A673 (cell line): ENCODE data around the gene PPARGC1A. TPM values are rescaled to one million over a fixed set of nuclear protein-coding genes. Genes with fewer than 3 reads are reported as not detected.

Source experiments
- BruUV-seq: library from RNA; stranded (reverse); fragments of 400-500 nt; replicated peaks from 2 replicates; lab custom pipeline; 2021; lab: Mats Ljungman, UMichigan
- CTCF ChIA-PET: fragments of 300-600 bp; sonication (Branson Sonifier 250); formaldehyde crosslinking; loops from one replicate; lab custom pipeline; 2022; ENCODE audit warnings: antibody characterized with exemption; lab: Charles Lee
- POLR2A ChIA-PET: fragments of 300-600 bp; sonication (Branson Sonifier 250); formaldehyde crosslinking; loops from one replicate; lab custom pipeline; 2022; ENCODE audit warnings: antibody characterized with exemption; ENCODE audit not compliant: low non-redundant PET; lab: Charles Lee
- DNase-seq: peaks from one replicate; pipeline ENCODE4 v3.0.0-alpha.2; 2015; ENCODE audit warnings: low spot score
- H3K27ac ChIP-seq: fragments of 200-600 bp; sonication (generic); 2 replicates; pipeline ENCODE4 v1.5.1; 2016; ENCODE audit warnings: mixed run types, low read depth, mild to moderate bottlenecking, mixed read lengths, antibody characterized with exemption, low read length; ENCODE audit not compliant: poor library complexity, severe bottlenecking
- H3K27me3 ChIP-seq: fragments of 200-600 bp; sonication (generic); replicated peaks from 2 replicates; pipeline ENCODE4 v1.6.1; 2017; ENCODE audit warnings: mixed run types, low read depth, mild to moderate bottlenecking, mixed read lengths, antibody characterized with exemption, low read length; ENCODE audit not compliant: insufficient read depth, poor library complexity
- H3K36me3 ChIP-seq: fragments of 200-600 bp; sonication (generic); 2 replicates; pipeline ENCODE4 v1.6.1; 2016; ENCODE audit warnings: mixed run types, mild to moderate bottlenecking, mixed read lengths, antibody characterized with exemption, low read length; ENCODE audit not compliant: insufficient read depth, poor library complexity, severe bottlenecking
- H3K4me1 ChIP-seq: fragments of 200-600 bp; sonication (generic); 2 replicates; pipeline ENCODE4 v1.6.1; 2017; ENCODE audit warnings: mixed run types, mild to moderate bottlenecking, mixed read lengths, antibody characterized with exemption, low read length; ENCODE audit not compliant: insufficient read depth, poor library complexity, severe bottlenecking
- H3K4me3 ChIP-seq: fragments of 200-600 bp; sonication (generic); 2 replicates; pipeline ENCODE4 v1.5.1; 2016; ENCODE audit warnings: low read depth, mixed run types, mild to moderate bottlenecking, mixed read lengths, low read length; ENCODE audit not compliant: poor library complexity, severe bottlenecking
- H3K9me3 ChIP-seq: fragments of 200-600 bp; sonication (generic); 2 replicates; pipeline ENCODE4 v1.6.1; 2016; ENCODE audit warnings: mixed run types, low read depth, mild to moderate bottlenecking, mixed read lengths, antibody characterized with exemption, low read length; ENCODE audit not compliant: poor library complexity, severe bottlenecking
- CTCF ChIP-seq: fragments of 300-800, 200-600 bp; sonication (generic); conservative IDR thresholded peaks from 2 replicates; pipeline ENCODE4 v1.5.1; 2017; ENCODE audit warnings: low read depth, mild to moderate bottlenecking, antibody characterized with exemption, low read length, moderate library complexity, mixed read lengths
- EZH2 ChIP-seq: fragments of 200-600 bp; sonication (generic); IDR thresholded peaks from 2 replicates; pipeline ENCODE4 v1.6.1; 2017; ENCODE audit warnings: borderline replicate concordance, low read depth, mild to moderate bottlenecking, mixed read lengths, antibody characterized with exemption, low read length; ENCODE audit not compliant: poor library complexity, severe bottlenecking
- intact Hi-C: fragments of 100-400 bp; cut with micrococcal nuclease; formaldehyde crosslinking; loops from one replicate; pipeline ENCODE4 v1.10.0; 2022; ENCODE audit not compliant: unreplicated experiment
- total RNA-seq: library from RNA; stranded (reverse); gene quantifications from 2 replicates; pipeline ENCODE4 v1.2.3, GENCODE V29; 2021

Gene PPARGC1A
- total RNA-seq, 1 experiment from 2014 or later = not detected

GRCh38 chr4:23909671-23910070 lies 19.8 kb upstream of the PPARGC1A start:
- H3K4me1 ChIP-seq = no peaks in the 10 kb centered on the region
- TF ChIP-seq CTCF (no peak), EZH2 (no peak)
- no peaks in the 10 kb centered on the region for H3K36me3 ChIP-seq
- BruUV-seq = no TSS peak
- H3K4me3 ChIP-seq = no peak overlapping the region
- DNase-seq = no peak
- POLR2A ChIA-PET = no interaction called here
- H3K27ac ChIP-seq = no peak overlapping the region
- H3K9me3 ChIP-seq = no peaks in the 10 kb centered on the region
- intact Hi-C loops = no loop called here
- H3K27me3 ChIP-seq = no peaks in the 10 kb centered on the region
- CTCF ChIA-PET = no interaction called here

GRCh38 chr4:23906839-23907238 lies 17.0 kb upstream of the PPARGC1A start:
- Histone ChIP-seq H3K9me3 (no peaks in the 10 kb centered on the region), H3K4me1 (no peaks in the 10 kb centered on the region), H3K27me3 (no peaks in the 10 kb centered on the region), H3K27ac (no peak overlapping the region), H3K4me3 (no peak overlapping the region), H3K36me3 (no peaks in the 10 kb centered on the region)
- POLR2A ChIA-PET = no interaction called here
- no peak for TF ChIP-seq CTCF
- TF ChIP-seq EZH2 = no peak
- DNase-seq = no peak
- CTCF ChIA-PET = no interaction called here
- intact Hi-C loops = no loop called here
- BruUV-seq = no TSS peak

- Histone ChIP-seq H3K4me1 (no peaks in the 10 kb centered on the region), H3K27ac (no peak overlapping the region), H3K9me3 (no peaks in the 10 kb centered on the region), H3K27me3 (no peaks in the 10 kb centered on the region), H3K4me3 (no peak overlapping the region), H3K36me3 (no peaks in the 10 kb centered on the region)
- POLR2A ChIA-PET = no interaction called here
- TF ChIP-seq EZH2 (no peak), CTCF (no peak)
- intact Hi-C loops = no loop called here
- CTCF ChIA-PET = no interaction called here
- no peak for DNase-seq
- no TSS peak for BruUV-seq
These were observed 14.8 kb upstream of the PPARGC1A start for GRCh38 chr4:23904639-23905071.
